ENCODE results near the gene ATP8A1. TPM values are rescaled to one million over a fixed set of nuclear protein-coding genes. Genes with fewer than 3 reads are reported as not detected.

Gene ATP8A1
- total and polyA plus RNA-seq, 9 donors, result 5.0 to 10.4 (median 8.6) TPM

DNA sequence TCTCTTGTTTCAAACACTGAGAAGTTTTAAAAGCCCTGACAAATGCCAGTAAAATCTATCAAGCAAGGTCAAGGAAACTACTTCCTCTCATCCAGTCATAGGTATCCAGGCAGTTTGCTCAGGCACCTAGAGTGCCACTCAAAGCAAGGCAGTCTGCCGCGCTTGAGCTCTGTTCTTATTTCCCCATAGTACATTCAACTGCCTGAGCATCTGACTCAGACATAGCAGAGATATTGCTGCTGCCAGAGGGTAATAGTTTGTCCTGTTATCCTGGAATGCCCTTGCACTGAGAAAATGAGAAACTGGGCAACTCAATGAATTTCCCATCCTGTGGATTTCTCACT, 16.1 kb upstream of the ATP8A1 start:
- no peak overlapping the region for H3K27ac ChIP-seq (ENCODE audit: low read length)
- no peaks in the 10 kb centered on the region for H3K4me1 ChIP-seq (ENCODE audit: control insufficient read depth, insufficient read depth, low read length)
- no peaks in the 10 kb centered on the region for H3K9me3 ChIP-seq (replicated peaks; ENCODE audit: control insufficient read depth, low read depth, low read length)
- WGBS (ENCODE audit: insufficient coverage), result no CpG with 5 or more reads among the region's 2 CpGs
- peak; percentile 30 for DNase-seq
- H3K4me3 ChIP-seq (ENCODE audit: low read length), result no peak overlapping the region
- H3K27me3 ChIP-seq (ENCODE audit: control insufficient read depth, insufficient read depth, low read length), result no peaks in the 10 kb centered on the region
- no peaks in the 10 kb centered on the region for H3K36me3 ChIP-seq (ENCODE audit: control insufficient read depth, insufficient read depth, low read length)

- Histone ChIP-seq H3K9me3 (replicated peaks; ENCODE audit: control insufficient read depth, low read depth, low read length) (no peaks in the 10 kb centered on the region), H3K4me3 (ENCODE audit: low read length) (no peak overlapping the region), H3K27me3 (ENCODE audit: control insufficient read depth, insufficient read depth, low read length) (no peaks in the 10 kb centered on the region), H3K36me3 (ENCODE audit: control insufficient read depth, insufficient read depth, low read length) (no peaks in the 10 kb centered on the region), H3K27ac (ENCODE audit: low read length) (no peak overlapping the region), H3K4me1 (ENCODE audit: control insufficient read depth, insufficient read depth, low read length) (no peaks in the 10 kb centered on the region)
- DNase-seq, result peak; percentile 14
- WGBS (ENCODE audit: insufficient coverage), result no CpG with 5 or more reads among the region's 2 CpGs
Measured at GRCh38 chr4:42672359-42673081, 15.6 kb upstream of the ATP8A1 start.

DNA sequence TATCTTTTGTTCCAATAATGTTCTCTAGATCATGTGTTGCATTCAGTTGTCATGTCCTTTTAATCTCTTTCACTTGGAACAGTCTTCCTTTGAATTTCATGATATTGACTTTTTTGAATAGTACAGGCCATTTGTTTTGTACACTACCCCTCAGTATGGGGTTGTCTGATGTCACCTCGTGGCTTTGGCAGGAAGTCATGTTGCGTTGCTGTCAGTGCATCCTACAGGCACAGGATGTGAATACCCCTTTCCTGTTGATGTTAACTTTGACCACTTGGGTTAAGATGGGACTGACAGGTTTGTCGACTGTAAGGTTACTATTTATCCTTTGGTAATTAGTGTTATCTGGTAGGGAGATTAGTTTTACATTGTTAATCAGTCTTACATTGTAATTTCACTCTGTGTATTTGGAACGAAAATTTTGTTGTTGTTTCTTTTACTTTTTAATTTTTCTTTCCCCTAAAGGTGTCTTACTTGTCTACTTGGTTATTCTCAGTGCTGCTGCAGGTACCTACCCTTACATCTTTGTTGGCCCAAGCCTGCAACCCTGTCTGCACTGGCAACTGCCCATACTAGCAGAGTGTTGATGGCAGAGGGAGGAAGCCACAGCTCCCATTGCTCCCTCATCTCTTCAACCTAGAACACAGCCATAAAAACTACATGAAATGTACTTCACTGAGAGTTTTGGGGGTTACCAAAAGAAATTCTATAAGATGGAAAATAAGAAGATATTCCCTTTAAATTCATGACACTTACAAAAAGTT, 14.7 kb upstream of the ATP8A1 start:
- WGBS (ENCODE audit: insufficient coverage), result no CpG with 5 or more reads among the region's 4 CpGs
- no peak for DNase-seq
- Histone ChIP-seq H3K27ac (ENCODE audit: low read length) (no peak overlapping the region), H3K27me3 (ENCODE audit: control insufficient read depth, insufficient read depth, low read length) (no peaks in the 10 kb centered on the region), H3K36me3 (ENCODE audit: control insufficient read depth, insufficient read depth, low read length) (no peaks in the 10 kb centered on the region), H3K9me3 (replicated peaks; ENCODE audit: control insufficient read depth, low read depth, low read length) (no peaks in the 10 kb centered on the region), H3K4me3 (ENCODE audit: low read length) (no peak overlapping the region), H3K4me1 (ENCODE audit: control insufficient read depth, insufficient read depth, low read length) (no peaks in the 10 kb centered on the region)

GRCh38 chr4:42658261-42658660, 1.4 kb upstream of the ATP8A1 start:
- Histone ChIP-seq H3K9me3 (replicated peaks; ENCODE audit: control insufficient read depth, low read depth, low read length) (no peaks in the 10 kb centered on the region), H3K36me3 (ENCODE audit: control insufficient read depth, insufficient read depth, low read length) (no peaks in the 10 kb centered on the region), H3K27me3 (ENCODE audit: control insufficient read depth, insufficient read depth, low read length) (no peaks in the 10 kb centered on the region), H3K27ac (ENCODE audit: low read length) (no peak overlapping the region), H3K4me3 (ENCODE audit: low read length) (no peak overlapping the region), H3K4me1 (ENCODE audit: control insufficient read depth, insufficient read depth, low read length) (peaks cover 10% of the 10 kb centered on the region)
- no CpG with 5 or more reads among the region's 2 CpGs for WGBS (ENCODE audit: insufficient coverage)
- DNase-seq, result peak; percentile 12

DNA sequence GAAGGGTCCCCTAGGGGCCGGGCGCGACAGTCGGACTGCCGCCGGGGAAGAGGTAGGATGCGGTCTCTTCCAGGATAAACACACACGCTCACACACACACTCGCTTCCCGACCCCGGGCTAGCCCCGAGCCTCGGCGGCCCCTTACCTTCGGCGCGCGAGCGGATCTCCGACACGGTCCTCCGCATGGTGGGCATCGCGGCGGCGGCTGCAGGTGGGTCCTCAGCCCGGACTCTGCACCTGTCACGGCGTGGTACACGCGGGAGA, 294 bp downstream of the ATP8A1 start:
- WGBS (ENCODE audit: insufficient coverage), result under 1% methylated on average over 31 of the region's 31 CpGs
- H3K27me3 ChIP-seq (ENCODE audit: control insufficient read depth, insufficient read depth, low read length), result no peaks in the 10 kb centered on the region
- peak overlapping the region; percentile 72 for H3K27ac ChIP-seq (ENCODE audit: low read length)
- H3K36me3 ChIP-seq (ENCODE audit: control insufficient read depth, insufficient read depth, low read length), result no peaks in the 10 kb centered on the region
- peak overlapping the region; percentile 73 for H3K4me3 ChIP-seq (ENCODE audit: low read length)
- DNase-seq, result no peak
- no peaks in the 10 kb centered on the region for H3K9me3 ChIP-seq (replicated peaks; ENCODE audit: control insufficient read depth, low read depth, low read length)
- H3K4me1 ChIP-seq (ENCODE audit: control insufficient read depth, insufficient read depth, low read length), result peaks cover 10% of the 10 kb centered on the region

DNA sequence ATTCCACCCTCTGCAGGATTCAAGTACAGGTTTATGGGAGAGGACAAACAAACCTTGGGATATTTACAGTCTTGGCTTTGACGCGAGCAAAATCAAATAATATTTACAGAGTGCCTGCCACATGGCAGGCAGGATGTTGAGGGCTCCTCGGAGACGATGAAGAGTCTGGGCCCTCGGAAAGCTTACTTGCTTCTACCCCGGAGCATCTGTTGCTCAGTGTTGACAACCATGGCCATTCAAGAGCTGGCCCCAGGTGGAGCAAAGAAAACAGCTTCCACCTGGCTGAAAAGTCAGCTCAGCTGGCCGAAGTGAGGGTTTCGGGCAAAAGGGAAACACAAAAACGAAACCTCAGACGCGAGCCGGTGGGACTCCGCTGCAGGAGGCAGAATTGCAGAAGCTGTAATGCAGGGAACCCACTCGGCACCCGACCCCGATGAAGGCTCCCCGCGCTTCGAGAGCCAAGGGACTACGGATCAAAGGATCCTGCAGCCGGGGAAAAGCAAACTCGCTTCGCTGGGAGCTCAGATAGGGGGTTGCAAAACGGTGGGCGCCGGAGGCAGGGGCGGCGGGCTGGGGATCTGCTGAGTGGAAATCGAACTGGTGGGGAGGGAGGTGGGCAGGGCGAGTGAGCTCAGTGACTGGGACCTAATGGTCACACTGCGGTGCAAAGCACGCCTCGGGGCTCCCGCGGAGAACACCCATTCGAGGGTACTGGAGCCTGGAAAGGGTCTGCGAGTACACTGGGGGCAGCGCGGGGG, 805 bp downstream of the ATP8A1 start:
- DNase-seq, result peak; percentile 30
- peak overlapping the region; percentile 73 for H3K4me3 ChIP-seq (ENCODE audit: low read length)
- H3K27me3 ChIP-seq (ENCODE audit: control insufficient read depth, insufficient read depth, low read length), result no peaks in the 10 kb centered on the region
- no peaks in the 10 kb centered on the region for H3K36me3 ChIP-seq (ENCODE audit: control insufficient read depth, insufficient read depth, low read length)
- WGBS (ENCODE audit: insufficient coverage), result under 1% methylated on average over 38 of the region's 39 CpGs
- peaks cover 10% of the 10 kb centered on the region for H3K4me1 ChIP-seq (ENCODE audit: control insufficient read depth, insufficient read depth, low read length)
- H3K9me3 ChIP-seq (replicated peaks; ENCODE audit: control insufficient read depth, low read depth, low read length), result no peaks in the 10 kb centered on the region
- peak overlapping the region; percentile 72 for H3K27ac ChIP-seq (ENCODE audit: low read length)

DNA sequence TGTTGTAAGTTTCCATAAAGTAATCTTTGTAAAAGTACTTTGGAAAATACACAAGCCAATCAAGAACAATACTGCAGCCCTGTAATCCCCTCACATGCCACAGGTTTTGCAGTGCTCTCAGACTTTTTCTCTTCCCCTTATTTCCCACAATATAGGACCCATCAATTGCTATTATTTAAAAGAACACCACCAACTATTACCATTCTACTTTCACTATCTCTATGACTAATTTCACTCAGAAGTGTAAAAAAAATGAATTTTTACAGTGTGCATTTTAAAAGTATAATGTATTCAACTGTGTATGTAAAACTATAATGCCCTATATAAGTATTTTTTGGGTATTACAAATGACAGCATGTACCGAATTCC, 1.7 kb downstream of the ATP8A1 start:
- H3K4me1 ChIP-seq (ENCODE audit: control insufficient read depth, insufficient read depth, low read length), result peaks cover 10% of the 10 kb centered on the region
- no peak for DNase-seq
- H3K36me3 ChIP-seq (ENCODE audit: control insufficient read depth, insufficient read depth, low read length), result no peaks in the 10 kb centered on the region
- H3K27me3 ChIP-seq (ENCODE audit: control insufficient read depth, insufficient read depth, low read length), result no peaks in the 10 kb centered on the region
- no peaks in the 10 kb centered on the region for H3K9me3 ChIP-seq (replicated peaks; ENCODE audit: control insufficient read depth, low read depth, low read length)
- no CpG with 5 or more reads among the region's 1 CpG for WGBS (ENCODE audit: insufficient coverage)
- no peak overlapping the region for H3K27ac ChIP-seq (ENCODE audit: low read length)
- no peak overlapping the region for H3K4me3 ChIP-seq (ENCODE audit: low read length)

GRCh38 chr4:42654631-42655268, 2.2 kb downstream of the ATP8A1 start:
- Histone ChIP-seq H3K36me3 (ENCODE audit: control insufficient read depth, insufficient read depth, low read length) (no peaks in the 10 kb centered on the region), H3K4me3 (ENCODE audit: low read length) (no peak overlapping the region), H3K27ac (ENCODE audit: low read length) (no peak overlapping the region), H3K9me3 (replicated peaks; ENCODE audit: control insufficient read depth, low read depth, low read length) (no peaks in the 10 kb centered on the region), H3K4me1 (ENCODE audit: control insufficient read depth, insufficient read depth, low read length) (peaks cover 10% of the 10 kb centered on the region), H3K27me3 (ENCODE audit: control insufficient read depth, insufficient read depth, low read length) (no peaks in the 10 kb centered on the region)
- no peak for DNase-seq
- WGBS (ENCODE audit: insufficient coverage), result 90% methylated on average over 2 of the region's 2 CpGs

GRCh38 chr4:42653626-42654560, 3.0 kb downstream of the ATP8A1 start:
- Histone ChIP-seq H3K4me1 (ENCODE audit: control insufficient read depth, insufficient read depth, low read length) (peaks cover 10% of the 10 kb centered on the region), H3K27me3 (ENCODE audit: control insufficient read depth, insufficient read depth, low read length) (no peaks in the 10 kb centered on the region), H3K9me3 (replicated peaks; ENCODE audit: control insufficient read depth, low read depth, low read length) (no peaks in the 10 kb centered on the region), H3K36me3 (ENCODE audit: control insufficient read depth, insufficient read depth, low read length) (no peaks in the 10 kb centered on the region), H3K4me3 (ENCODE audit: low read length) (no peak overlapping the region), H3K27ac (ENCODE audit: low read length) (peak overlapping the region; percentile 24)
- DNase-seq, result peak; percentile 87
- 47% methylated on average over 5 of the region's 8 CpGs for WGBS (ENCODE audit: insufficient coverage)
